Loucy (cell line): ENCODE results near the gene FHIT.

Experiments used
- EZH2phosphoT487 ChIP-seq: fragments of 200-600 bp; IDR thresholded peaks from 2 replicates; pipeline ENCODE4 v1.6.1; 2018; ENCODE audit warnings: antibody characterized with exemption, mild to moderate bottlenecking, moderate library complexity, borderline replicate concordance
- TF ChIP-seq, protein P1 (sequence below): fragments of 200-600 bp; sonication (generic); conservative IDR thresholded peaks from 2 replicates; pipeline ENCODE4 v1.5.1; 2014; ENCODE audit warnings: mild to moderate bottlenecking, antibody characterized with exemption, low read length

DNA sequence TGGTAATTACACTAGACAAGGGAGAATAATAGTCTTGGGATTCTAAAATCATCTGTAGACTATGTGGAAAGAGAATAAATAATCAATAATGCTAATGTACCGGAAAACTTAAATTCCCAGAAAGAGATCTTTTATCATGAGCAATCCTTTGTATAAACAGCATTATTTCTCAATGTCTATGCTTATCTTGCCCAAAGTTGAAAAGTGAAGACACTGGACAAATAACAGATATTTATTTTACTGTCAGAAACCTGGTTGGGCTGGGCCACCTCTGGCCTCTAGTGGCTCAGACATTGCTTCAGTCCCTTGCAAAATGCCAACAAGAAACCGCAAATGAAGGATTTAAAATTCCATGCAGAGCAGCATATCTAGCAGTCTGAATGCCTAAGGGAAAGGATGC, 409.9 kb downstream of the FHIT start:
- TF ChIP-seq, protein P1, sequence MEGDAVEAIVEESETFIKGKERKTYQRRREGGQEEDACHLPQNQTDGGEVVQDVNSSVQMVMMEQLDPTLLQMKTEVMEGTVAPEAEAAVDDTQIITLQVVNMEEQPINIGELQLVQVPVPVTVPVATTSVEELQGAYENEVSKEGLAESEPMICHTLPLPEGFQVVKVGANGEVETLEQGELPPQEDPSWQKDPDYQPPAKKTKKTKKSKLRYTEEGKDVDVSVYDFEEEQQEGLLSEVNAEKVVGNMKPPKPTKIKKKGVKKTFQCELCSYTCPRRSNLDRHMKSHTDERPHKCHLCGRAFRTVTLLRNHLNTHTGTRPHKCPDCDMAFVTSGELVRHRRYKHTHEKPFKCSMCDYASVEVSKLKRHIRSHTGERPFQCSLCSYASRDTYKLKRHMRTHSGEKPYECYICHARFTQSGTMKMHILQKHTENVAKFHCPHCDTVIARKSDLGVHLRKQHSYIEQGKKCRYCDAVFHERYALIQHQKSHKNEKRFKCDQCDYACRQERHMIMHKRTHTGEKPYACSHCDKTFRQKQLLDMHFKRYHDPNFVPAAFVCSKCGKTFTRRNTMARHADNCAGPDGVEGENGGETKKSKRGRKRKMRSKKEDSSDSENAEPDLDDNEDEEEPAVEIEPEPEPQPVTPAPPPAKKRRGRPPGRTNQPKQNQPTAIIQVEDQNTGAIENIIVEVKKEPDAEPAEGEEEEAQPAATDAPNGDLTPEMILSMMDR: no peak
- no peak for TF ChIP-seq EZH2phosphoT487
